Tibial artery (tissue), 4 donors: ENCODE measurements around the gene CNTROB.

ENCODE experiments used
- DNase-seq, 2 donors: peaks; one replicate each; pipeline ENCODE4 v3.0.0-alpha.2; 2019
- H3K27ac ChIP-seq, 2 donors: fragments of 200-600 bp; sonication (generic) in 1 of 2; 1 replicate in 1 of 2; 2 replicates in 1 of 2; pipeline ENCODE4 v1.5.1; 2018 to 2019; ENCODE audit warnings: mild to moderate bottlenecking in 1 of 2
- H3K27me3 ChIP-seq, 2 donors: fragments of 200-600 bp; sonication (generic) in 1 of 2; one replicate each; pipeline versions ENCODE4 v1.5.1 to v1.6.0; 2016 to 2019
- H3K36me3 ChIP-seq, 3 donors: fragments of 200-600 bp; sonication (generic) in 2 of 3; one replicate each; pipeline ENCODE4 v1.5.1; 2016 to 2019; ENCODE audit warnings: mild to moderate bottlenecking in 2 of 3
- H3K4me1 ChIP-seq, 4 donors: fragments of 200-600 bp; sonication (generic) in 2 of 4; 1 replicate in 3 of 4; 2 replicates in 1 of 4; pipeline ENCODE4 v1.5.1; 2016 to 2019
- H3K4me3 ChIP-seq, 2 donors: fragments of 200-600 bp; sonication (generic) in 1 of 2; 1 replicate in 1 of 2; 2 replicates in 1 of 2; pipeline ENCODE4 v1.5.1; 2018 to 2019; ENCODE audit warnings: mild to moderate bottlenecking in 2 of 2
- H3K9me3 ChIP-seq, 3 donors: fragments of 200-600 bp; sonication (generic) in 1 of 3; one replicate each; pipeline ENCODE4 v1.5.1; 2016 to 2019
- CTCF ChIP-seq, 2 experiments: fragments of 200-600 bp in 1 of 2; fragments of 450-650 bp in 1 of 2; IDR thresholded peaks; one replicate each; pipeline ENCODE4 v1.5.1; 2017 to 2019; ENCODE audit warnings: antibody characterized with exemption in 2 of 2, mild to moderate bottlenecking in 1 of 2, moderate library complexity in 1 of 2
- intact Hi-C: fragments of 100-400 bp; cut with DNase I; formaldehyde crosslinking; loops from one replicate; pipeline ENCODE4 v1.15.0; 2023; ENCODE audit warnings: low total_unique reads

CNTROB gene

GRCh38 chr17:7982173-7982572, 50.2 kb downstream of the CNTROB start:
- Histone ChIP-seq H3K36me3 (no peaks in the 10 kb centered on the region), H3K9me3 (no peaks in the 10 kb centered on the region), H3K4me3 (no peak overlapping the region), H3K27ac (no peak overlapping the region), H3K4me1 (no peaks in the 10 kb centered on the region), H3K27me3 (peaks cover 0 to 48% of the 10 kb centered on the region in 2 donors)
- DNase-seq, result no peak
- TF ChIP-seq CTCF (IDR thresholded peaks at IDR 0.05), result no peak
- intact Hi-C loops, result loop anchor here (10.0 kb wide), 1 partner anchor 237 kb away; no protein-coding TSS in a partner anchor

GRCh38 chr17:7982666-7983065, 50.7 kb downstream of the CNTROB start:
- H3K4me3 ChIP-seq, result no peak overlapping the region
- TF ChIP-seq CTCF (IDR thresholded peaks at IDR 0.05), result no peak
- H3K36me3 ChIP-seq, result no peaks in the 10 kb centered on the region
- intact Hi-C loops, result loop anchor here (10.0 kb wide), 1 partner anchor 238 kb away; no protein-coding TSS in a partner anchor
- no peak overlapping the region for H3K27ac ChIP-seq
- H3K4me1 ChIP-seq, result no peaks in the 10 kb centered on the region
- DNase-seq, result no peak
- H3K27me3 ChIP-seq, result peaks cover 0 to 53% of the 10 kb centered on the region in 2 donors
- H3K9me3 ChIP-seq, result no peaks in the 10 kb centered on the region

- H3K4me1 ChIP-seq, result peaks cover 0 to 5% (median 4%) of the 10 kb centered on the region in 4 donors
- DNase-seq, result no peak
- intact Hi-C loops, result loop anchor here (5.0 to 10.0 kb wide), 2 partner anchors 123 to 240 kb away; no protein-coding TSS in a partner anchor
- H3K27me3 ChIP-seq, result peaks cover 0 to 59% of the 10 kb centered on the region in 2 donors
- no peaks in the 10 kb centered on the region for H3K36me3 ChIP-seq
- TF ChIP-seq CTCF (IDR thresholded peaks at IDR 0.05), result no peak
- no peak overlapping the region for H3K27ac ChIP-seq
- no peaks in the 10 kb centered on the region for H3K9me3 ChIP-seq
- H3K4me3 ChIP-seq, result no peak overlapping the region
Measured at GRCh38 chr17:7984904-7985303, 52.9 kb downstream of the CNTROB start.

GRCh38 chr17:7987112-7987893, 55.3 kb downstream of the CNTROB start:
- no peak overlapping the region for H3K4me3 ChIP-seq
- no peak overlapping the region for H3K27ac ChIP-seq
- peaks cover 0 to 10% (median 9%) of the 10 kb centered on the region in 4 donors for H3K4me1 ChIP-seq
- DNase-seq, result no peak
- intact Hi-C loops, result loop anchor here (2.0 to 10.0 kb wide), 3 partner anchors 75 to 243 kb away; no protein-coding TSS in a partner anchor
- no peaks in the 10 kb centered on the region for H3K9me3 ChIP-seq
- TF ChIP-seq CTCF (IDR thresholded peaks at IDR 0.05), result no peak
- H3K27me3 ChIP-seq, result peaks cover 0 to 46% of the 10 kb centered on the region in 2 donors
- H3K36me3 ChIP-seq, result no peaks in the 10 kb centered on the region

- intact Hi-C loops, result loop anchor here (5.0 to 10.0 kb wide), 2 partner anchors 126 to 244 kb away; no protein-coding TSS in a partner anchor
- Histone ChIP-seq H3K4me1 (peaks cover 0 to 10% (median 9%) of the 10 kb centered on the region in 4 donors), H3K27ac (no peak overlapping the region), H3K9me3 (no peaks in the 10 kb centered on the region), H3K4me3 (no peak overlapping the region), H3K27me3 (peaks cover 0 to 51% of the 10 kb centered on the region in 2 donors), H3K36me3 (no peaks in the 10 kb centered on the region)
- DNase-seq, result no peak
- TF ChIP-seq CTCF (IDR thresholded peaks at IDR 0.05), result peak; percentile 69 to 84
Measured at GRCh38 chr17:7988750-7989178, 56.8 kb downstream of the CNTROB start.
